Endodermal cell (in vitro differentiated cells): ENCODE measurements around the gene HPS6. TPM values are rescaled to one million over a fixed set of nuclear protein-coding genes. Genes with fewer than 3 reads are reported as not detected.
A peak's percentile ranks its signal among the peaks of the same experiment; 100 is the strongest.

Experiments
- DNase-seq: peaks from one replicate; pipeline ENCODE4 v3.0.0-alpha.2; 2017
- H3K27ac ChIP-seq: 2 replicates; pipeline ENCODE4 v1.5.1; 2013; ENCODE audit warnings: mild to moderate bottlenecking, low read depth, low read length, moderate library complexity
- H3K27me3 ChIP-seq: 2 replicates; pipeline ENCODE4 v1.6.1; 2013; ENCODE audit warnings: mild to moderate bottlenecking, low read length, moderate library complexity; ENCODE audit not compliant: insufficient read depth, control insufficient read depth, poor library complexity, severe bottlenecking
- H3K36me3 ChIP-seq: 2 replicates; pipeline ENCODE4 v1.7.0; 2013; ENCODE audit warnings: mild to moderate bottlenecking, low read length, moderate library complexity; ENCODE audit not compliant: control insufficient read depth, insufficient read depth
- H3K4me1 ChIP-seq: one replicate; pipeline ENCODE4 v1.7.0; 2013; ENCODE audit warnings: low read length; ENCODE audit not compliant: control insufficient read depth, insufficient read depth
- H3K4me3 ChIP-seq: 2 replicates; pipeline ENCODE4 v1.5.1; 2013; ENCODE audit warnings: mild to moderate bottlenecking, low read length, moderate library complexity
- H3K9ac ChIP-seq: 2 replicates; pipeline ENCODE4 v1.6.1; 2013; ENCODE audit warnings: mild to moderate bottlenecking, low read length, moderate library complexity; ENCODE audit not compliant: poor library complexity, severe bottlenecking; ENCODE audit errors: extremely low read depth
- H3K9me3 ChIP-seq: 2 replicates; pipeline ENCODE4 v1.6.1; 2013; ENCODE audit warnings: mild to moderate bottlenecking, low read length, moderate library complexity; ENCODE audit not compliant: control insufficient read depth
- H3K27ac Mint-ChIP-seq: 2 replicates; pipeline ENCODE4 v1.8.0; 2020; ENCODE audit warnings: mixed read lengths
- H3K27me3 Mint-ChIP-seq: 2 replicates; pipeline ENCODE4 v1.8.0; 2021; ENCODE audit warnings: mild to moderate bottlenecking, mixed read lengths; ENCODE audit not compliant: insufficient read depth
- H3K36me3 Mint-ChIP-seq: 2 replicates; pipeline ENCODE4 v1.8.0; 2020; ENCODE audit warnings: low read depth, mixed read lengths
- H3K4me1 Mint-ChIP-seq: 2 replicates; pipeline ENCODE4 v1.8.0; 2020; ENCODE audit warnings: mixed read lengths
- H3K4me3 Mint-ChIP-seq: 2 replicates; pipeline ENCODE4 v1.8.0; 2020; ENCODE audit warnings: mild to moderate bottlenecking, moderate library complexity, mixed read lengths
- H3K9me3 Mint-ChIP-seq: 2 replicates; pipeline ENCODE4 v1.8.0; 2020; ENCODE audit warnings: mild to moderate bottlenecking, mixed read lengths
- WGBS, 2 experiments: methylation state at CpG; one replicate each; pipeline versions ENCODE4 v1.1.5 to v1.1.7; 2013; ENCODE audit warnings: missing lambda C conversion rate in 2 of 2, mixed read lengths in 1 of 2; ENCODE audit not compliant: insufficient coverage in 1 of 2, insufficient read length in 1 of 2; 5-methylcytosine and 5-hydroxymethylcytosine counted together
- total RNA-seq, 2 donors: library from RNA; stranded (reverse); fragmentation: NEBNext Ultra II Directional in 1 of 2; extraction: Animal tissue kit (Norgen Biotek cat#: 25700) in 1 of 2; gene quantifications; 2 replicates in 1 of 2; 3 replicates in 1 of 2; pipeline ENCODE4 v1.2.1, GENCODE V29; 2021
- TF ChIP-seq, protein P1 (sequence below): fragments of 200-600 bp; sonication (generic); conservative IDR thresholded peaks from 2 replicates; pipeline ENCODE4 v1.5.0; 2021; ENCODE audit warnings: antibody characterized with exemption, mild to moderate bottlenecking

HPS6 gene
- total RNA-seq, 2 donors from 2014 or later = 19.6 to 20.8 TPM

DNA sequence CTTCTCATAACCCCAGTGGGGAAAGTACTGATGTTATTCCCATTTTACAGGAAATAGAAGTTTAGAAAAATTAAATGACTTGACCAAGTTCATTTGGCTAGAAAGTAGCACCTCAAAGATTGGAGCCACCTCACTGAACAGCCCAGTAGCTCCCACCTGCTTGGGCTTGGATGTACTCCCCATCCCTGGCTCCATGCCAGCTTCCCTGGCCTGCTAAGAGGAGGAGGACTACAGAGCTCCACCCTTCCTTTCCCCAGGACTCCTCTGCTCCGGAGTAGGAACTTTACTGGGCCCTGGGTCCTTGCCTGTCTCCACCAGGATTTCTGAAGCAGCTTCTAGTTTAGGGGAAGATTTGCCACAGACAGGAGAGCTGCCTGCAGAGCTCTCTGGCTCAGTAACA lies 3.1 kb downstream of the HPS6 start:
- H3K27ac ChIP-seq = no peak overlapping the region
- no peaks in the 10 kb centered on the region for H3K9me3 ChIP-seq
- DNase-seq = no peak
- H3K36me3 ChIP-seq = no peaks in the 10 kb centered on the region
- Mint-ChIP-seq H3K36me3 (peaks cover 6% of the 10 kb centered on the region), H3K27ac (no peak overlapping the region), H3K27me3 (peaks cover under 1% of the 10 kb centered on the region), H3K9me3 (no peaks in the 10 kb centered on the region), H3K4me1 (no peaks in the 10 kb centered on the region), H3K4me3 (no peak overlapping the region)
- TF ChIP-seq, protein P1, sequence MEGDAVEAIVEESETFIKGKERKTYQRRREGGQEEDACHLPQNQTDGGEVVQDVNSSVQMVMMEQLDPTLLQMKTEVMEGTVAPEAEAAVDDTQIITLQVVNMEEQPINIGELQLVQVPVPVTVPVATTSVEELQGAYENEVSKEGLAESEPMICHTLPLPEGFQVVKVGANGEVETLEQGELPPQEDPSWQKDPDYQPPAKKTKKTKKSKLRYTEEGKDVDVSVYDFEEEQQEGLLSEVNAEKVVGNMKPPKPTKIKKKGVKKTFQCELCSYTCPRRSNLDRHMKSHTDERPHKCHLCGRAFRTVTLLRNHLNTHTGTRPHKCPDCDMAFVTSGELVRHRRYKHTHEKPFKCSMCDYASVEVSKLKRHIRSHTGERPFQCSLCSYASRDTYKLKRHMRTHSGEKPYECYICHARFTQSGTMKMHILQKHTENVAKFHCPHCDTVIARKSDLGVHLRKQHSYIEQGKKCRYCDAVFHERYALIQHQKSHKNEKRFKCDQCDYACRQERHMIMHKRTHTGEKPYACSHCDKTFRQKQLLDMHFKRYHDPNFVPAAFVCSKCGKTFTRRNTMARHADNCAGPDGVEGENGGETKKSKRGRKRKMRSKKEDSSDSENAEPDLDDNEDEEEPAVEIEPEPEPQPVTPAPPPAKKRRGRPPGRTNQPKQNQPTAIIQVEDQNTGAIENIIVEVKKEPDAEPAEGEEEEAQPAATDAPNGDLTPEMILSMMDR = no peak
- no peak overlapping the region for H3K4me3 ChIP-seq
- H3K9ac ChIP-seq = no peak overlapping the region
- WGBS, 2 experiments = 80 to 86% methylated on average over 1 of the region's 1 CpG
- peaks cover 3% of the 10 kb centered on the region for H3K27me3 ChIP-seq
- peaks cover 5% of the 10 kb centered on the region for H3K4me1 ChIP-seq

DNA sequence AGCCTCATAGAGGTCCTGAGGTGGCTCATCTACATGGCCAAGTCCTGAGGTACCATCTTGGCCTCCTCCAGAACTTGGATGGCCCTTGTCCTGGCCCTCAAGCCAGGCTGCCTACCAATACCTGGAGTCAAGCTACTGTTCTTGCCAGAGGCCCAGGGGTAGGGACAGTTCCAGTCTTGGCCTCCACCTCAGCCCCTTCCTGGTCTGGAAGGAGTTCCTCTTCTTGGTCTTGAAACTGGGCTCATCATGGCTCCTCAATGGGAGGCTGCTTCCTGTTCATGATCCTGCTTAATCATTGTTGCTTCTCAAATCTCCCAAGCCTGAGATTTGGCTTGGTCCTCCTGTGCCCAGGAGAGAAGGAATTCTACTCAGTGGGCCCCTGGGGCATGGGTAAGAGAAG lies 3.9 kb downstream of the HPS6 start:
- Histone ChIP-seq H3K4me1 (peaks cover 5% of the 10 kb centered on the region), H3K9ac (no peak overlapping the region), H3K4me3 (no peak overlapping the region), H3K27ac (no peak overlapping the region), H3K9me3 (no peaks in the 10 kb centered on the region), H3K27me3 (no peaks in the 10 kb centered on the region), H3K36me3 (no peaks in the 10 kb centered on the region)
- no peaks in the 10 kb centered on the region for H3K9me3 Mint-ChIP-seq
- H3K27me3 Mint-ChIP-seq = no peaks in the 10 kb centered on the region
- TF ChIP-seq, protein P1 = no peak
- peaks cover 6% of the 10 kb centered on the region for H3K36me3 Mint-ChIP-seq
- no peak overlapping the region for H3K27ac Mint-ChIP-seq
- H3K4me1 Mint-ChIP-seq = no peaks in the 10 kb centered on the region
- H3K4me3 Mint-ChIP-seq = no peak overlapping the region
- DNase-seq = no peak

DNA sequence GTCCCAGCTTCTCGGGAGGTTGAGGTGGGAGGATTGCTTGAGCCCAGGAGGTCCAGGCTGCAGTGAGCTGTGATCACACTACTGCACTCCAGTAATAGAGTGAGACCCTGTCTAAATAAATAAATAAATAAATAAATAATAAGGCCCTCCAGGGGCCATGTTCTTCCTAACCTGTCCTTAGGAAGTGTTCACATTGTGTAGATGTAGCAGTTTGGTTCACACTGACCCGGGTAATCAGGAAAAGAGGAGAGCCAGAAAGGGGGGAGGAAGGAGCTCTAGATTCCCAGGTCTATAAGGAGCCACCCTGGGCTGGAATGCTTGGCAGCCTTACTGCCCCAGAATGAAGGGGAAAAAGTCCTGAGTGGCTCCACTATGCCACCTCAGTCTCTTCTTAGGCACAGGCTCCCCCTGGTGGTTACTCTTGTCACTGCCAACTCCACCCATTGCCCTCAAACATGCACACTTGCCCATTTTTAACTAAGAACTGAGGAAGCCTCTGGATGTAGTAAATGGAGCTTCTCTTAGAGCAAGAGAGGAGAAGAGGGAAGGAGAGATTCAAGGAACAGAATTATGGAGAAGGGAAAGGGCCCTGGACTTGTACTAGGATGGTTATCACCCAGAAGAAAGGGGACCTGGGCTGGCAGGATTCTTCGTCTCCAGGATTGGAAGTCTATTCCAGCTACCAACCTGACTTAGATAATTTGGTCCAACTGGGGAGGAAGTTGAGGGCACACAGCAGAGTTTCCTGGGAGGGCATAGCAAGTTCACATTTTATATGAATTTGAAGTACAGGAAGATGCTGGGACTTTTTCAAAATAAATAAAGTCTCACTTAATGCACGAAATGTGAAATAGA lies 7.8 kb downstream of the HPS6 start:
- no peak overlapping the region for H3K9ac ChIP-seq
- H3K27ac ChIP-seq = no peak overlapping the region
- peak; percentile 94 for DNase-seq
- no peaks in the 10 kb centered on the region for H3K4me1 Mint-ChIP-seq
- H3K27me3 Mint-ChIP-seq = no peaks in the 10 kb centered on the region
- H3K9me3 Mint-ChIP-seq = no peaks in the 10 kb centered on the region
- no peaks in the 10 kb centered on the region for H3K27me3 ChIP-seq
- H3K4me3 ChIP-seq = no peak overlapping the region
- no peaks in the 10 kb centered on the region for H3K9me3 ChIP-seq
- peaks cover 2% of the 10 kb centered on the region for H3K36me3 Mint-ChIP-seq
- no peak overlapping the region for H3K27ac Mint-ChIP-seq
- 86 to 100% methylated on average over 1 to 4 of the region's 4 CpGs for WGBS, 2 experiments
- H3K4me3 Mint-ChIP-seq = no peak overlapping the region
- no peaks in the 10 kb centered on the region for H3K36me3 ChIP-seq
- no peaks in the 10 kb centered on the region for H3K4me1 ChIP-seq
- TF ChIP-seq, protein P1 = peak; percentile 98
